Subcutaneous adipose tissue (tissue), 4 donors: ENCODE results near the gene DHDH. TPM values are rescaled to one million over a fixed set of nuclear protein-coding genes. Genes with fewer than 3 reads are reported as not detected.

Source experiments
- total RNA-seq, 4 donors: library from RNA; depleted of rRNA; stranded (reverse); fragments of >200 nt; gene quantifications; one replicate each; pipeline ENCODE4 v1.1.0, GENCODE V29; 2016
- TF ChIP-seq, protein P1 (sequence below): fragments of 450-650 bp; IDR thresholded peaks from one replicate; pipeline ENCODE4 v1.5.1; 2016; ENCODE audit warnings: low read depth, mild to moderate bottlenecking, control low read depth, antibody characterized with exemption, moderate library complexity

DHDH gene
- total RNA-seq, 4 donors from 2014 or later, result 1.1 TPM; not detected in 3

DNA sequence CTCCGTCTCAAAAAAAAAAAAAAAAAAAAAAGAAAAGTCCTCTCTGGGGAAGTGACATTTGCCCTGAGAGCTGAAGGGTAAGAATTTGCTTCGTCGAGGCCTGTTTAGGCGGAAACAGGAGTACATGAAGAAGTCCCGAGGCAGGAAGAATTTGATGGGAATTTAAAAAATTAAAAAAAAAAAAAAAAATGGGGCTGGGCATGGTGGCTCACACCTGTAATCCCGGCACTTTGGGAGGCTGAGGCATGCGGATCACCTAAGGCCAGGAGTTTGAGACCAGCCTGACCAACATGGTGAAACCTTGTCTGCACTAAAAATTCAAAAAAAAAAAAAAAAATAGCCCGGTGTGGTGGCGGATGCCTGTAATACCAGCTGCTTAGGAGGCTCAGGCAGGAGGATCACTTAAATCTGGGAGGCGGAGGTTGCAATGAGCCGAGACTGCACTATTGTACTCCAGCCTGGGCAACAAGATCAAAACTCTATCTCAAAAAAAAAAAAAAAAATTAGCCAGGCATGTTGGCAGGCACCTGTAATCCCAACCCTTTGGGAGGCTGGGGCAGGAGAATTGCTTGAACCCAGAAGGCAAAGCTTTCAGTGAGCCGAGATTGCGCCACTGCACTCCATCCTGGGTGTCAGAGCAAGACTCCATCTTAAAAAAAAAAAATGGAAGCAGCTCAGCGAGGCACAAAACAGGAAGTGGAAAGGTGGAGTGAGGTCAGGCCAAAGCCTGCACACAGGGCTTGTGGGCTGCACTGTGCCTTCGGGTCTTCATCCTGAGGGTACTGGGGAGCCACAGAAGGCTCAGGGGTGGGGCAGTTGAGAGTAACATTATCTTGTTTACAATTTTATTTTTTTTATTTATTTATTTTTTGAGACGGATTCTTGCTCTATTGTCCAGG lies 26.1 kb downstream of the DHDH start:
- TF ChIP-seq, protein P1, sequence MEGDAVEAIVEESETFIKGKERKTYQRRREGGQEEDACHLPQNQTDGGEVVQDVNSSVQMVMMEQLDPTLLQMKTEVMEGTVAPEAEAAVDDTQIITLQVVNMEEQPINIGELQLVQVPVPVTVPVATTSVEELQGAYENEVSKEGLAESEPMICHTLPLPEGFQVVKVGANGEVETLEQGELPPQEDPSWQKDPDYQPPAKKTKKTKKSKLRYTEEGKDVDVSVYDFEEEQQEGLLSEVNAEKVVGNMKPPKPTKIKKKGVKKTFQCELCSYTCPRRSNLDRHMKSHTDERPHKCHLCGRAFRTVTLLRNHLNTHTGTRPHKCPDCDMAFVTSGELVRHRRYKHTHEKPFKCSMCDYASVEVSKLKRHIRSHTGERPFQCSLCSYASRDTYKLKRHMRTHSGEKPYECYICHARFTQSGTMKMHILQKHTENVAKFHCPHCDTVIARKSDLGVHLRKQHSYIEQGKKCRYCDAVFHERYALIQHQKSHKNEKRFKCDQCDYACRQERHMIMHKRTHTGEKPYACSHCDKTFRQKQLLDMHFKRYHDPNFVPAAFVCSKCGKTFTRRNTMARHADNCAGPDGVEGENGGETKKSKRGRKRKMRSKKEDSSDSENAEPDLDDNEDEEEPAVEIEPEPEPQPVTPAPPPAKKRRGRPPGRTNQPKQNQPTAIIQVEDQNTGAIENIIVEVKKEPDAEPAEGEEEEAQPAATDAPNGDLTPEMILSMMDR, result no peak

DNA sequence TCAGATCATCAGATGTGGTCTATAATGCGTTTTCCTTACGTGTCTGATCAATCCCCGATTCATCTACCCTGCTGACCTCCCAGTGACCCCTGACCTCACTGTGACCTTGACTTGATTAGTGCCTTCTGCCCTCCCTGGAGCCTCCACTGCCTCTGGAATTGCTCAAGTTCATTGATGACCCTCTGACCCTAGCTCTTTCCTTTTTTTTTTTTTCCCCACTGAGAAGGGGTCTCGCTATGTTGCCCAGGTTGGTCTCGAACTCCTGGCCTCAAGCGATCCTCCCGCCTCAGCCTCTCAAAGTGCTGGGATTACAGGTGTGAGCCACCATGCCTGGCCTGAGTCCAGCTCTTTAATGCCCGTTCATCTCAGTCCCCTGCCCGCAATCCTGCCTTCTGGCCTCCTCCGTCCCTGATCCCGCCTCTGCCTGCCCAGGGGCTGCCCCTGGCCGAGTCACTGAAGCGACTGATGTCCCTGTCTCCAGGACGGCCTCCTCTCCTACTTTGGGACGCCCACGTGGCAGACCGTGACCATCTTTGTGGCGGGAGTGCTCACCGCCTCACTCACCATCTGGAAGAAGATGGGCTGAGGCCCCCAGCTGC lies 27.7 kb downstream of the DHDH start:
- TF ChIP-seq, protein P1, result no peak

DNA sequence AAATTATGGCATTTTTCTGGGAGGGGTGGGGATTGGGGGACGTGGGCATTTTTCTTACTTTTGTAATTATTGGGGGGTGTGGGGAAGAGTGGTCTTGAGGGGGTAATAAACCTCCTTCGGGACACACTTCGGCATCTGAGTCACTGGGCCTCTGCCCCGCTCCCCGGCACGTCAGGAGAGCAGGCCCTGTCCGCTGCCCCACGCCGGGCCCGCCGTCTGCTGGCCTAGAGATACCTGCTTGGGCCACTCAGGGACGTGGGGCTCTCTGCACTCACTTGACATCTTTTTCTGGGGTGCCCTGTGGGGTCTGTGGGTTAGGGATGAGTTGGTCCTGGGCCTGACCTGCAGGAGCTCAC lies 28.2 kb downstream of the DHDH start:
- TF ChIP-seq, protein P1, result no peak

DNA sequence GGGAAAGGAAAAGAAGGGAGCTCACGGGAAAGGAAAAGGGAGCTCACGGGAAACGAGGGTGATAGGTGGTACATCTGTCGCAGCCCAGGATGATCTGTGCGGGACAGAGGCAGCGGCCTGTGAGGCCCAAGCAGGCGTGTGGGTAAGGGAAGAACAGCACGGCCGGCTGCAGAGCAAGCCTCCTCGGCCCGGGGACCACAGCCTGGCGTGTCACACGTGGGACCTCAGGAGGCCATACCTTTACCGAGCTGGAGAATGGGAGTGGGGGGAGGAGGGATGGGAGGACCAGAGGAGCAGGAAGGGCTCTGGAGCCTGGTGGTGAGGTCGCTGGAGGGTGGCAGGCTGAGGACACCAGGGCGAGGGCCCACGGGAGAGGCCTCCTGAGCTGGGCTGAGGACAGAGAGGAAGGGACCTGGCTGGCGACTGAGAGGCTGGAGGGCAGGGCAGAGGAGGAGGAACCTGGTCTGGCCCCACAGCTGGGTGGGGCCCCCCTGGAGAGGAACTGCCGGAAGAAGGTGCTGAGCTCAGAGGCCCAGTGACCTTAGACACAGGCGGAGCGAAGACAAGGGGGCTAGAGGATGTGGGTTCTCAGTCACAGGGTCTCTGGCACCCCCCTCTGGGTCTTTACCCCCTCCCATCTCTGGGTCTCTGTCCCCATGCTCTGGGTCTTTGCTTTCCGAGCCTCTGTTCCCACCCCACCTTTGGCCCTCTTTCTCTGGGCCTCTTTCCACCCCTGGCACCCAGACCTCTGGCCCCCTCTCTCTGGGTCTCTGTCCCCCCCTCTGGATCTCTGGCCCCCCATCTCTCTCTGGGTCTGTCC lies 28.7 kb downstream of the DHDH start:
- TF ChIP-seq, protein P1, result no peak

DNA sequence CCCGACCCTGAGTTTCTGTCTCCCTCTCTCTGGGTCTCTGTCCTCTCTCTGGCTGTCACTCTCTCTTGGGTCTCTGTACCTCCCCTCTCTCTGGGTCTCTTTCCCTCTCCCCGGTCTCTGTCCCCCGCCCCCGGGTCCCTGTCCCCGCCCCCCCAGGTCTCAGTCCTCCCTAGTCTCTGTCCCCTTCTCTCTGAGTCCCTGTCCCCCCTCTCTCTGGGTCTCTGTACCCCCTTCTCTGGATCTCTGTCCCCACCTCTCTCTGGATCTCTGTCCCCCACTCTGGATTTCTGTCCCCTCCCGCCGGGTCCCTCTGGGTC lies 29.3 kb downstream of the DHDH start:
- TF ChIP-seq, protein P1, result no peak

DNA sequence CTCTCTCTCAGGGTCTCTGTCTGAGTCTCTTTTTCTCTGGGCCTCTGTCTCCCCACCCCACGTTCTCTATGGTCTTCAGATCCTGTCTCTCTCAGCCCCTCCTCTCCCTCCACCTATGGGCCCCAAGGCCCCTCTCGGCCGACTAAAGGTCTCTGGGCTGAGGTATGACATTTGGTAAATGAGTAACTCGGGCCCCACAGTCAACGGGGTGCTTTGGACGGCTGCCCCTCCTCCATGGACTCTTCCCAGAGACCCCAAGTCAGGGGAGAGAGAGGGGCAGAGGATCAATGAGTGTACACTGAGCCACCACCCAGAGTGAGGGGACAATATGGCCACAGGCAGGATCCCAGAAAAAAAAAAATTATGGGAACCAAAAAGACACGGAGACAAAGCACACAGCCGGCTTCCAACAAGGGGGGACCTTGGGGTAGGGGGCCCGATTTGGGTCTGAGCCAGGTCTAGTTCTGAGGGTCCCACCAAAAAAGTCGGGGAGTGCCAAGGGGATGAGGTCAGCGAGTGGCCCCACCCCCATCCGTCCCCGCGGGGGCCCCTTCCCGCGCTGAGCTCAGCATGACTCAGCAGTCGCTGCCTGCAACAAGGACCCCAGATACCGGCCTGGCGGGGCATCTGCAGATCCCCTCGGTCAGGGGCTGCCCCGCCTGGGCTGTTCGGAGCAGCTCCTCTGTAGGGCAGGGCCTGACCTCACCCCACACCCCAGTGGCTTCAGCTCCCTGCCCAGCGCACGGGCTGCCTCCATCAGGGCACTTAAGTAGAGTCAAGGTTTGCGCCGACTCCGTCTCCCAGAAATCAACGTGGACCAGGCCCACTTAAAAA lies 30.1 kb downstream of the DHDH start:
- TF ChIP-seq, protein P1, result no peak
